Tibial artery (tissue), 4 donors: Measurements from ENCODE around the gene GTF2F2.

Experiments used
- DNase-seq, 2 donors: peaks; one replicate each; pipeline ENCODE4 v3.0.0-alpha.2; 2019
- H3K27ac ChIP-seq, 2 donors: fragments of 200-600 bp; sonication (generic) in 1 of 2; 1 replicate in 1 of 2; 2 replicates in 1 of 2; pipeline ENCODE4 v1.5.1; 2018 to 2019; ENCODE audit warnings: mild to moderate bottlenecking in 1 of 2
- H3K27me3 ChIP-seq, 2 donors: fragments of 200-600 bp; sonication (generic) in 1 of 2; one replicate each; pipeline versions ENCODE4 v1.5.1 to v1.6.0; 2016 to 2019
- H3K36me3 ChIP-seq, 3 donors: fragments of 200-600 bp; sonication (generic) in 2 of 3; one replicate each; pipeline ENCODE4 v1.5.1; 2016 to 2019; ENCODE audit warnings: mild to moderate bottlenecking in 2 of 3
- H3K4me1 ChIP-seq, 4 donors: fragments of 200-600 bp; sonication (generic) in 2 of 4; 1 replicate in 3 of 4; 2 replicates in 1 of 4; pipeline ENCODE4 v1.5.1; 2016 to 2019
- H3K4me3 ChIP-seq, 2 donors: fragments of 200-600 bp; sonication (generic) in 1 of 2; 1 replicate in 1 of 2; 2 replicates in 1 of 2; pipeline ENCODE4 v1.5.1; 2018 to 2019; ENCODE audit warnings: mild to moderate bottlenecking in 2 of 2
- H3K9me3 ChIP-seq, 3 donors: fragments of 200-600 bp; sonication (generic) in 1 of 3; one replicate each; pipeline ENCODE4 v1.5.1; 2016 to 2019
- intact Hi-C: fragments of 100-400 bp; cut with DNase I; formaldehyde crosslinking; loops from one replicate; pipeline ENCODE4 v1.15.0; 2023; ENCODE audit warnings: low total_unique reads
- TF ChIP-seq, protein P1 (sequence below), 2 experiments: fragments of 200-600 bp in 1 of 2; fragments of 450-650 bp in 1 of 2; IDR thresholded peaks; one replicate each; pipeline ENCODE4 v1.5.1; 2017 to 2019; ENCODE audit warnings: antibody characterized with exemption in 2 of 2, mild to moderate bottlenecking in 1 of 2, moderate library complexity in 1 of 2

Gene GTF2F2

DNA sequence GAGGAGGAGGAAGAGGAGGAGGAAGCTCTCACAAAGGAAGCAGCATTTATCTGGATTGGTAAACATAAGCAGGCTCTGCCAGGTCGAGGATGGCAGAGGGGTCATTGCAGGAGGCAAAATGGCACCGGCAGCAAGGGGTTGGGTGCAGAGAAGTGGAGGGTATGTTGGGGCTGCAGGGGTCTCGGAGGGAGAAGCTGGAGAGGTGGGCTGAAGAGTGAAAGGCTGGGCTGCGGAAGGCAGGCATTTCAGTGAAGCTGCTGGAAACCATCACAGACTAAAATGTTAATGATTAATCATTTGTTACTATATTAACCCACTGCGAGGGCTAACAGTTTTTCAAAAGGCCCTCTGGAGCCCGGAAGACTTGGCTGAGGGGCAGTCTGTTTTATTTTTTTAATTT lies 196.0 kb downstream of the GTF2F2 start:
- Histone ChIP-seq H3K4me1 (peaks cover 0 to 26% (median 12%) of the 10 kb centered on the region in 4 donors), H3K4me3 (no peak overlapping the region), H3K27ac (no peak overlapping the region), H3K9me3 (no peaks in the 10 kb centered on the region), H3K36me3 (no peaks in the 10 kb centered on the region), H3K27me3 (no peaks in the 10 kb centered on the region)
- TF ChIP-seq, protein P1, sequence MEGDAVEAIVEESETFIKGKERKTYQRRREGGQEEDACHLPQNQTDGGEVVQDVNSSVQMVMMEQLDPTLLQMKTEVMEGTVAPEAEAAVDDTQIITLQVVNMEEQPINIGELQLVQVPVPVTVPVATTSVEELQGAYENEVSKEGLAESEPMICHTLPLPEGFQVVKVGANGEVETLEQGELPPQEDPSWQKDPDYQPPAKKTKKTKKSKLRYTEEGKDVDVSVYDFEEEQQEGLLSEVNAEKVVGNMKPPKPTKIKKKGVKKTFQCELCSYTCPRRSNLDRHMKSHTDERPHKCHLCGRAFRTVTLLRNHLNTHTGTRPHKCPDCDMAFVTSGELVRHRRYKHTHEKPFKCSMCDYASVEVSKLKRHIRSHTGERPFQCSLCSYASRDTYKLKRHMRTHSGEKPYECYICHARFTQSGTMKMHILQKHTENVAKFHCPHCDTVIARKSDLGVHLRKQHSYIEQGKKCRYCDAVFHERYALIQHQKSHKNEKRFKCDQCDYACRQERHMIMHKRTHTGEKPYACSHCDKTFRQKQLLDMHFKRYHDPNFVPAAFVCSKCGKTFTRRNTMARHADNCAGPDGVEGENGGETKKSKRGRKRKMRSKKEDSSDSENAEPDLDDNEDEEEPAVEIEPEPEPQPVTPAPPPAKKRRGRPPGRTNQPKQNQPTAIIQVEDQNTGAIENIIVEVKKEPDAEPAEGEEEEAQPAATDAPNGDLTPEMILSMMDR (IDR thresholded peaks at IDR 0.05): no peak
- intact Hi-C loops: no loop called here
- DNase-seq: no peak

DNA sequence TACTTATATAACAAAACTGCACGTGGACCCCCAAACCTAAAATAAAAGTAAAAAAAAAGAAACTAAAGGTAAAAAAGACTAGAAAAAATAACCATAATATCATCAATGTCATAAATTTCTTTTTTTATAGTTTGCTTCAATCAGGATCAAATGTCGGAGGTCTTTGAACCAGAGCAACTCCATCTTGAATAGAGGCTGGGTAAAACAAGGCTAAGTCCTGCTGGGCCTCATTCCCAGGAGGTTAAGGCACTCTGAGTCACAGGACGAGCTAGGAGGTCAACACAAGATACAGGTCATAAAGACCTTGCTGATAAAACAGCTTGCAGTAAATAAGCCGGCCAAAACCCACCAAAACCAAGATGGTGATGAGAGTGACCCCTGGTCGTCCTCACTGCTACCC lies 196.7 kb downstream of the GTF2F2 start:
- no peaks in the 10 kb centered on the region for H3K9me3 ChIP-seq
- H3K27ac ChIP-seq: no peak overlapping the region
- no peak for DNase-seq
- H3K4me3 ChIP-seq: no peak overlapping the region
- H3K27me3 ChIP-seq: no peaks in the 10 kb centered on the region
- TF ChIP-seq, protein P1 (IDR thresholded peaks at IDR 0.05): no peak
- no peaks in the 10 kb centered on the region for H3K36me3 ChIP-seq
- peaks cover 0 to 27% (median 6%) of the 10 kb centered on the region in 4 donors for H3K4me1 ChIP-seq
- intact Hi-C loops: no loop called here

DNA sequence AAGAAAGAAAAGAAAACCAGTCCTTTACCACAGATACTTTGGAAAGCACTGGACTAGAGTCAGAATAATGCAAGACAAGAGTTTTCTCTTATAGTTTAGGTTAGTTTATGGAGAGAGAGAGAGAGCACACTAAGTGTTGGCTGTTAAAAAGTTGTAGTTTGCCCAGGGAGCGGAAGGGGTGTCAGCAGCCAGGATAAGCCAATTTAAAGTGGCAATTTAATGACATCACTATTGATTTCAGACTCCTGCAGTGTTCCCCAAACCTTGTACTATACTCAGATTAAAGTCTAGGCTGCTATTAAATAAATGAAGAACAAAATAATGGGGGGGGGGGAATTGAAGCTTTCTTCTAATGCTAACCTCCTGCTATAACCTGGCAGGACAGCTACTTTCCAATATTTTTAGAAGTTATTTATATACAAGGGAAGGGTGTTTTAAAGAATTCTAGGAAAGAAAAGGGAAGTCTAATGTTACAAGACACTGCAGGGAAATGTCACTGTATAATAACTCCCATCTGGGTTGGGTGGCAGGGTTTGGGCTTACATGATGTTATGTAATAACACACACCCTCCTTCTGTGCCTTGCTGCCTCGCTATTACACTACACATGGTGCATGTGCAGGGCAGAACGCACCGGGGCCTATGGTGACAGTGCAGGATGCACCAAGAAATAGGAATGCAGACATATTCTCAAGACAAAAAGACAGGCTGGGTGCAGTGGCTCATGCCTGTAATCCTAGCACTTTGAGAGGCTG lies 200.7 kb downstream of the GTF2F2 start:
- Histone ChIP-seq H3K4me1 (peaks cover 0 to 45% (median 18%) of the 10 kb centered on the region in 4 donors), H3K4me3 (no peak overlapping the region), H3K36me3 (no peaks in the 10 kb centered on the region), H3K27me3 (no peaks in the 10 kb centered on the region), H3K27ac (peak overlapping the region in 1 of 2 donors; percentile 57), H3K9me3 (no peaks in the 10 kb centered on the region)
- intact Hi-C loops: no loop called here
- peak in 1 of 2 donors; percentile 38 for DNase-seq
- TF ChIP-seq, protein P1 (IDR thresholded peaks at IDR 0.05): no peak

DNA sequence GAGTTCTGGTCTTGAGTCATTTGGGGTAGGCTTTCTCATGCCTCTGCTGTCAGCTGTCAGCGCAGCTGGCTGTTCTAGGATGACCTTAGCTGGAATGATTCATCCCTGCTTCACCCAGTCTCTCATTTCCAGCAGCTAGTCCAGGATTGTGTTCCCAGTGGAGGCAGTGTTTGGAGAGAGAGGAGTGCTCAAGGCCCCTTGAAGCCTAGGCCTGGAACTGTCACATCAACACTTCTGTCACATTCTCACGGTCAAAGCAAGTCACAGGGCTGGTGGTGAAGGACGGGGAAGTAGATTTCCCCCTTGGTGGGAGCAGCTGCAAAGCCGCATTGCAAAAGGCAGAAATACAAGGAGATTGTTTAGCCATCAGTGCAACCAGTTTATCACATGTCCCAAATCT lies 205.5 kb downstream of the GTF2F2 start:
- H3K4me1 ChIP-seq: peaks cover 0 to 73% (median 31%) of the 10 kb centered on the region in 4 donors

DNA sequence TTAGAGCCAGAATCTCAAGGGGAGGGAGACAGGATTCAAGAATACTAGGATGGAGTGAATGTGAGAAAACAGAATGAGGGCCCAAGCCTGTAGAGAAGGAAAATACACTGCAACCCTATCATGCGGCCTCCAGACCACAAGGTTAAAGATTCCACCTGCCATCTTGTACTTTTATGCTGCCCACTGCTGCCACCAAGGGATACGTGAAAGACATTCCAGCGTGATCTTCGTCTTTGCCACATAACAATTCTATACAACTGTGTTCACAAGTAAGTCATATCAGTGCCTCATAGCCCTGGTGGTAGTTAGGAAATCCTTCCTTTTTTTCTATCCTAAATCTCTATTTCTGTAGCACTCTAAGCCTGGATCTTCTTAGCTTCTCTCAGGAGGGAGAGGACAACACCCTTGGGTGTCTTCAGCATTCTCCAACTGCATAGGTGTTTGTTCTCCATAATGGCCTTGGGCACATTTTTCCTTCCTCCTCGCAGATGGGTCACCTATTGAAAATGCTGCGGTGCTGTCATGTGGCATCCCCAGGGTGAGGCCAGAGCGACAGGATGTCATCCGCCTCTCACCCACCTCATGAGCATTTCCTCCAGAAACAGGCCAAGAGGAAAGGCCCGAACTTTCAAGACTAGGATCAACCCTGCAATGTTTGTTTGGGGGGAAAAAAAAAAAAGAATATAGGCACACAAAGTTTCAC lies 207.1 kb downstream of the GTF2F2 start:
- no peak for DNase-seq
- intact Hi-C loops: no loop called here
- Histone ChIP-seq H3K9me3 (no peaks in the 10 kb centered on the region), H3K27me3 (no peaks in the 10 kb centered on the region), H3K36me3 (no peaks in the 10 kb centered on the region), H3K27ac (peak overlapping the region; percentile 38 to 80), H3K4me1 (peaks cover 0 to 68% (median 36%) of the 10 kb centered on the region in 4 donors), H3K4me3 (no peak overlapping the region)
- TF ChIP-seq, protein P1 (IDR thresholded peaks at IDR 0.05): no peak

More for the DNA sequence above, 205.5 kb downstream of the GTF2F2 start:
- intact Hi-C loops: no loop called here
- Histone ChIP-seq H3K36me3 (no peaks in the 10 kb centered on the region), H3K4me3 (no peak overlapping the region), H3K27me3 (no peaks in the 10 kb centered on the region), H3K27ac (peak overlapping the region; percentile 68 to 80), H3K9me3 (no peaks in the 10 kb centered on the region)
- DNase-seq: peak; percentile 69 to 85
- TF ChIP-seq, protein P1 (IDR thresholded peaks at IDR 0.05): no peak
